Peyer's patch (tissue), 4 donors: ENCODE results near the gene OLFM2. TPM values are rescaled to one million over a fixed set of nuclear protein-coding genes. Genes with fewer than 3 reads are reported as not detected.

ENCODE experiments used
- DNase-seq, 3 donors: peaks; one replicate each; pipeline ENCODE4 v3.0.0-alpha.2; 2017 to 2019
- H3K27ac ChIP-seq, 4 donors: fragments of 200-600 bp; sonication (generic); one replicate each; pipeline ENCODE4 v1.5.1; 2016 to 2019
- H3K27me3 ChIP-seq, 2 donors: fragments of 200-600 bp; sonication (generic); one replicate each; pipeline ENCODE4 v1.5.1; 2019
- H3K36me3 ChIP-seq, 3 donors: fragments of 200-600 bp; sonication (generic); one replicate each; pipeline ENCODE4 v1.5.1; 2016 to 2019
- H3K4me1 ChIP-seq, 4 donors: fragments of 200-600 bp; sonication (generic); one replicate each; pipeline ENCODE4 v1.5.1; 2016 to 2019
- H3K4me3 ChIP-seq, 4 donors: fragments of 200-600 bp; sonication (generic); 1 replicate in 3 of 4; 2 replicates in 1 of 4; pipeline ENCODE4 v1.5.1; 2016 to 2019; ENCODE audit warnings: mild to moderate bottlenecking in 1 of 4
- H3K9me3 ChIP-seq, 4 donors: fragments of 200-600 bp; sonication (generic); one replicate each; pipeline ENCODE4 v1.5.1; 2016 to 2019; ENCODE audit warnings: mild to moderate bottlenecking in 1 of 4
- CTCF ChIP-seq, 6 experiments: fragments of 450-650 bp in 4 of 6; fragments of 200-600 bp in 2 of 6; sonication (generic) in 1 of 6; IDR thresholded peaks; one replicate each; pipeline ENCODE4 v1.5.1; 2017 to 2019; ENCODE audit warnings: antibody characterized with exemption in 6 of 6, mild to moderate bottlenecking in 3 of 6, moderate library complexity in 1 of 6
- POLR2A ChIP-seq, 2 donors: fragments of 450-650 bp; IDR thresholded peaks; one replicate each; pipeline ENCODE4 v1.5.1; 2017; ENCODE audit warnings: antibody characterized with exemption in 2 of 2, mild to moderate bottlenecking in 2 of 2, moderate library complexity in 2 of 2
- total RNA-seq, 4 donors: library from RNA; depleted of rRNA; stranded (reverse); fragments of >200 nt; gene quantifications; one replicate each; pipeline ENCODE4 v1.1.0, GENCODE V29; 2016

Gene OLFM2
- total RNA-seq, 4 donors from 2014 or later = 1.1 to 5.3 (median 2.1) TPM; not detected in 1

DNA sequence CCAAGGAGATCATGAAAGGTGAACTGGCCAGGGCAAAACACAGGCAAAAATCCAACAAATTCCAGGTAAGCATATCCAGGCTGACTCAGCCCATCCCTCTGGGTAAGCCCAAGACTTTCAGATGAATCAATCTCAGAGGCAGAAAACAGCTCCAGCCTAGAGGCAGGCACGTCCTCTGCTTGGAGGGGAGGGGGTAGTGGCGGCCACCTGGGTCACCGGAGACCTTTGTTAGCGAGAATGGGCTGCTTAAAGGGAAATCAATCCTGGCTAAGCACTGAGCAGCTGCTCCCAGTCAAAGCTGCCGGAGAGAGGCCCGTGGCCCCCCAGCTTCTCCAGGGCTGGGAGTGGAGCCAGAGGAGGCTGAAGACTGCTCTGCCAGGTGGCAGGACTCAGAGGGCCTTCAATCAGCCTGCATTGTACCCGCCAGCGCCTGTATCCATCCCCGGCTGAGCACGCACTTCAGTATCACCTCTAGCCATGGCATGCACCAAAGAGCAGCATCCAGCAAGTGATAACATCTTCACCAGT, 53.0 kb downstream of the OLFM2 start:
- Histone ChIP-seq H3K4me3 (no peak overlapping the region), H3K4me1 (no peaks in the 10 kb centered on the region), H3K27ac (no peak overlapping the region), H3K27me3 (no peaks in the 10 kb centered on the region), H3K36me3 (no peaks in the 10 kb centered on the region), H3K9me3 (no peaks in the 10 kb centered on the region)
- TF ChIP-seq POLR2A (IDR thresholded peaks at IDR 0.05) (no peak), CTCF (IDR thresholded peaks at IDR 0.05) (no peak)
- no peak for DNase-seq

- Histone ChIP-seq H3K4me3 (no peak overlapping the region), H3K4me1 (no peaks in the 10 kb centered on the region), H3K27me3 (no peaks in the 10 kb centered on the region), H3K9me3 (no peaks in the 10 kb centered on the region), H3K36me3 (no peaks in the 10 kb centered on the region), H3K27ac (no peak overlapping the region)
- DNase-seq = no peak
- no peak for TF ChIP-seq CTCF (IDR thresholded peaks at IDR 0.05)
- TF ChIP-seq POLR2A (IDR thresholded peaks at IDR 0.05) = no peak
These were observed 54.6 kb downstream of the OLFM2 start for GRCh38 chr19:9881720-9882119.

DNA sequence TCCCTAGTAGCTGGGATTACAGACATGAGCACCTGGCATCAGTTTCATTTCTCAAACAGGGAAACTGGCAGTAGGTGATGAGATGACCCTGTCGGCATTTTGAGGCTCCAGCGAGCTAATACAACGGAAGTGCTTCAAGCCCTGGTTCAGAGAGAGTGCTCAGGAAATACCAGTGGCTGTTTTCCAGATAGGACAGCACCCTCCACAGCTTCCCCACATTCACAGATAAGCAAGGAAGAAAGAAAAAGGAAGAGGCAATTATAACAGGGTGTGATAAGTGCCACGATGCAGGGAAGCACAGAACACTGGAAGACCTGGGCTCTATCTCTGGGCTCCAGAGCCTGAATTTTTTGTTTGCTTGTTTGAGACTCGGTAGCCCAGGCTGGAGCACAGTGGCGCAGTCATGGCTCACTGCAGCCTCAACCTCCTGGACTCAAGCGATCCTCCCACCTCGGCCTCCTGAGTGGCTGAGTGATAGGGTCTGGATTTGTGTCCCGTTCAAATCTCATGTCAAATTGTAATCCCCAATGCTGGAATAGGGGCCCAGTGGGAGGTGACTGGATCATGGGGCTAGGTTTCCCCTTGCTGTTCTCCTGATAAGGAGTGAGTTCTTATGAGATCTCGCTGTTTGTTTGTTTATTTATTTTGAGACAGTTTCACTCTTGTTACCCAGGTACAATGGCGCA, 57.7 kb downstream of the OLFM2 start:
- TF ChIP-seq CTCF (IDR thresholded peaks at IDR 0.05) (no peak), POLR2A (IDR thresholded peaks at IDR 0.05) (no peak)
- Histone ChIP-seq H3K27me3 (no peaks in the 10 kb centered on the region), H3K9me3 (no peaks in the 10 kb centered on the region), H3K36me3 (no peaks in the 10 kb centered on the region), H3K27ac (no peak overlapping the region), H3K4me3 (no peak overlapping the region), H3K4me1 (no peaks in the 10 kb centered on the region)
- no peak for DNase-seq

- H3K27me3 ChIP-seq = no peaks in the 10 kb centered on the region
- DNase-seq = no peak
- no peaks in the 10 kb centered on the region for H3K4me1 ChIP-seq
- H3K4me3 ChIP-seq = no peak overlapping the region
- TF ChIP-seq POLR2A (IDR thresholded peaks at IDR 0.05) (no peak), CTCF (IDR thresholded peaks at IDR 0.05) (no peak)
- H3K9me3 ChIP-seq = no peaks in the 10 kb centered on the region
- no peak overlapping the region for H3K27ac ChIP-seq
- no peaks in the 10 kb centered on the region for H3K36me3 ChIP-seq
These were observed 58.4 kb downstream of the OLFM2 start for GRCh38 chr19:9877780-9878510.

- no peaks in the 10 kb centered on the region for H3K27me3 ChIP-seq
- no peak for TF ChIP-seq CTCF (IDR thresholded peaks at IDR 0.05)
- no peak for TF ChIP-seq POLR2A (IDR thresholded peaks at IDR 0.05)
- no peaks in the 10 kb centered on the region for H3K4me1 ChIP-seq
- no peak overlapping the region for H3K4me3 ChIP-seq
- H3K27ac ChIP-seq = no peak overlapping the region
- no peaks in the 10 kb centered on the region for H3K9me3 ChIP-seq
- no peaks in the 10 kb centered on the region for H3K36me3 ChIP-seq
- no peak for DNase-seq
These were observed 60.5 kb downstream of the OLFM2 start for GRCh38 chr19:9875796-9876195.
